Endothelial cell (in vitro differentiated cells): ENCODE data around the gene PDLIM4. TPM values are rescaled to one million over a fixed set of nuclear protein-coding genes. Genes with fewer than 3 reads are reported as not detected.

Experiments used
- DNase-seq: peaks from one replicate; pipeline ENCODE4 v3.0.0; 2021; ENCODE audit warnings: low spot score
- H3K27ac Mint-ChIP-seq: one replicate; pipeline ENCODE4 v1.8.0; 2021; ENCODE audit warnings: mixed read lengths, inconsistent platforms; ENCODE audit not compliant: unreplicated experiment
- H3K27me3 Mint-ChIP-seq: one replicate; pipeline ENCODE4 v1.8.0; 2021; ENCODE audit warnings: mild to moderate bottlenecking, moderate library complexity, mixed read lengths, inconsistent platforms; ENCODE audit not compliant: unreplicated experiment
- H3K36me3 Mint-ChIP-seq: one replicate; pipeline ENCODE4 v1.8.0; 2021; ENCODE audit warnings: mild to moderate bottlenecking, low read depth, mixed read lengths, inconsistent platforms; ENCODE audit not compliant: unreplicated experiment
- H3K4me1 Mint-ChIP-seq: one replicate; pipeline ENCODE4 v1.8.0; 2021; ENCODE audit warnings: mild to moderate bottlenecking, mixed read lengths, inconsistent platforms; ENCODE audit not compliant: unreplicated experiment
- H3K4me3 Mint-ChIP-seq: one replicate; pipeline ENCODE4 v1.8.0; 2021; ENCODE audit warnings: mild to moderate bottlenecking, mixed read lengths, inconsistent platforms; ENCODE audit not compliant: unreplicated experiment
- H3K9me3 Mint-ChIP-seq: one replicate; pipeline ENCODE4 v1.8.0; 2021; ENCODE audit warnings: mixed read lengths, inconsistent platforms; ENCODE audit not compliant: unreplicated experiment
- CTCF ChIP-seq: fragments of 200-600 bp; sonication (generic); IDR thresholded peaks from one replicate; pipeline ENCODE4 v1.5.0; 2021; ENCODE audit warnings: antibody characterized with exemption; ENCODE audit not compliant: unreplicated experiment
- total RNA-seq: library from RNA; stranded (reverse); fragmentation: NEBNext Ultra II Directional; extraction: Animal tissue kit (Norgen Biotek cat#: 25700); gene quantifications from one replicate; pipeline ENCODE4 v1.2.1, GENCODE V29; 2021; ENCODE audit not compliant: unreplicated experiment

PDLIM4 gene
- total RNA-seq, 1 donor from 2014 or later, result 8.5 TPM

GRCh38 chr5:132313366-132313765, 55.9 kb downstream of the PDLIM4 start:
- no peak for TF ChIP-seq CTCF
- Mint-ChIP-seq H3K4me3 (no peak overlapping the region), H3K27me3 (peaks cover 4% of the 10 kb centered on the region), H3K4me1 (peaks cover 6% of the 10 kb centered on the region), H3K36me3 (no peaks in the 10 kb centered on the region), H3K27ac (no peak overlapping the region), H3K9me3 (no peaks in the 10 kb centered on the region)
- no peak for DNase-seq

GRCh38 chr5:132313961-132314432, 56.5 kb downstream of the PDLIM4 start:
- Mint-ChIP-seq H3K27me3 (peaks cover 4% of the 10 kb centered on the region), H3K36me3 (no peaks in the 10 kb centered on the region), H3K4me3 (no peak overlapping the region), H3K27ac (no peak overlapping the region), H3K9me3 (no peaks in the 10 kb centered on the region), H3K4me1 (peaks cover 6% of the 10 kb centered on the region)
- no peak for DNase-seq
- no peak for TF ChIP-seq CTCF

- no peaks in the 10 kb centered on the region for H3K36me3 Mint-ChIP-seq
- no peaks in the 10 kb centered on the region for H3K9me3 Mint-ChIP-seq
- peaks cover 6% of the 10 kb centered on the region for H3K27me3 Mint-ChIP-seq
- peaks cover 6% of the 10 kb centered on the region for H3K4me1 Mint-ChIP-seq
- no peak for DNase-seq
- no peak overlapping the region for H3K4me3 Mint-ChIP-seq
- TF ChIP-seq CTCF, result no peak
- H3K27ac Mint-ChIP-seq, result no peak overlapping the region
Measured at GRCh38 chr5:132315529-132316067, 58.1 kb downstream of the PDLIM4 start.

GRCh38 chr5:132319975-132320374, 62.5 kb downstream of the PDLIM4 start:
- no peak for DNase-seq
- no peaks in the 10 kb centered on the region for H3K9me3 Mint-ChIP-seq
- H3K27ac Mint-ChIP-seq, result no peak overlapping the region
- no peak overlapping the region for H3K4me3 Mint-ChIP-seq
- no peak for TF ChIP-seq CTCF
- H3K27me3 Mint-ChIP-seq, result peaks cover 2% of the 10 kb centered on the region
- no peaks in the 10 kb centered on the region for H3K36me3 Mint-ChIP-seq
- peaks cover 17% of the 10 kb centered on the region for H3K4me1 Mint-ChIP-seq

GRCh38 chr5:132321109-132321721, 63.7 kb downstream of the PDLIM4 start:
- H3K36me3 Mint-ChIP-seq, result no peaks in the 10 kb centered on the region
- H3K4me1 Mint-ChIP-seq, result peaks cover 13% of the 10 kb centered on the region
- TF ChIP-seq CTCF, result no peak
- H3K27me3 Mint-ChIP-seq, result peaks cover 2% of the 10 kb centered on the region
- H3K9me3 Mint-ChIP-seq, result no peaks in the 10 kb centered on the region
- no peak for DNase-seq
- no peak overlapping the region for H3K27ac Mint-ChIP-seq
- H3K4me3 Mint-ChIP-seq, result no peak overlapping the region
